Parathyroid adenoma (tissue), 2 donors: Measurements from ENCODE around the gene SUN5.

Experiments
- H2AFZ ChIP-seq: fragments of 300-600 bp; sonication (generic); one replicate; pipeline ENCODE4 v1.7.0; 2017; ENCODE audit warnings: antibody characterized with exemption, mild to moderate bottlenecking
- H3K27ac ChIP-seq: fragments of 300-600 bp; sonication (generic); one replicate; pipeline ENCODE4 v1.7.0; 2017
- H3K27me3 ChIP-seq: fragments of 300-600 bp; sonication (generic); one replicate; pipeline ENCODE4 v1.7.0; 2017; ENCODE audit warnings: low read length; ENCODE audit not compliant: control insufficient read depth, insufficient read depth
- H3K36me3 ChIP-seq: fragments of 300-600 bp; sonication (generic); one replicate; pipeline ENCODE4 v1.7.0; 2017; ENCODE audit warnings: low read length; ENCODE audit not compliant: control insufficient read depth, insufficient read depth
- H3K4me1 ChIP-seq: fragments of 300-600 bp; sonication (generic); one replicate; pipeline ENCODE4 v1.7.0; 2017; ENCODE audit warnings: control low read depth
- H3K4me2 ChIP-seq: fragments of 300-600 bp; sonication (generic); one replicate; pipeline ENCODE4 v1.7.0; 2017; ENCODE audit warnings: low read length
- H3K4me3 ChIP-seq: fragments of 300-600 bp; sonication (generic); one replicate; pipeline ENCODE4 v1.7.0; 2017; ENCODE audit warnings: low read depth, low read length
- H3K79me2 ChIP-seq: fragments of 300-600 bp; sonication (generic); one replicate; pipeline ENCODE4 v1.7.0; 2017; ENCODE audit warnings: control low read depth
- H3K9ac ChIP-seq: fragments of 300-600 bp; sonication (generic); one replicate; pipeline ENCODE4 v1.7.0; 2017; ENCODE audit warnings: mild to moderate bottlenecking
- H3K9me3 ChIP-seq: fragments of 300-600 bp; sonication (generic); one replicate; pipeline ENCODE4 v1.7.0; 2017; ENCODE audit warnings: low read length; ENCODE audit not compliant: control insufficient read depth
- TF ChIP-seq, protein P1 (sequence below): fragments of 300-600 bp; sonication (generic); IDR thresholded peaks from one replicate; pipeline ENCODE4 v1.7.0; 2017; ENCODE audit warnings: antibody characterized with exemption, mild to moderate bottlenecking
- donor health status: primary hyperparathyroidism.

Gene SUN5

GRCh38 chr20:33043731-33044181 lies 39.5 kb upstream of the SUN5 start:
- TF ChIP-seq, protein P1, sequence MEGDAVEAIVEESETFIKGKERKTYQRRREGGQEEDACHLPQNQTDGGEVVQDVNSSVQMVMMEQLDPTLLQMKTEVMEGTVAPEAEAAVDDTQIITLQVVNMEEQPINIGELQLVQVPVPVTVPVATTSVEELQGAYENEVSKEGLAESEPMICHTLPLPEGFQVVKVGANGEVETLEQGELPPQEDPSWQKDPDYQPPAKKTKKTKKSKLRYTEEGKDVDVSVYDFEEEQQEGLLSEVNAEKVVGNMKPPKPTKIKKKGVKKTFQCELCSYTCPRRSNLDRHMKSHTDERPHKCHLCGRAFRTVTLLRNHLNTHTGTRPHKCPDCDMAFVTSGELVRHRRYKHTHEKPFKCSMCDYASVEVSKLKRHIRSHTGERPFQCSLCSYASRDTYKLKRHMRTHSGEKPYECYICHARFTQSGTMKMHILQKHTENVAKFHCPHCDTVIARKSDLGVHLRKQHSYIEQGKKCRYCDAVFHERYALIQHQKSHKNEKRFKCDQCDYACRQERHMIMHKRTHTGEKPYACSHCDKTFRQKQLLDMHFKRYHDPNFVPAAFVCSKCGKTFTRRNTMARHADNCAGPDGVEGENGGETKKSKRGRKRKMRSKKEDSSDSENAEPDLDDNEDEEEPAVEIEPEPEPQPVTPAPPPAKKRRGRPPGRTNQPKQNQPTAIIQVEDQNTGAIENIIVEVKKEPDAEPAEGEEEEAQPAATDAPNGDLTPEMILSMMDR, result no peak
- H3K9me3 ChIP-seq, result no peaks in the 10 kb centered on the region
- no peaks in the 10 kb centered on the region for H3K27me3 ChIP-seq
- H3K4me3 ChIP-seq, result no peak overlapping the region
- H3K4me1 ChIP-seq, result no peaks in the 10 kb centered on the region
- no peak overlapping the region for H2AFZ ChIP-seq
- H3K27ac ChIP-seq, result no peak overlapping the region
- H3K9ac ChIP-seq, result no peak overlapping the region
- no peak overlapping the region for H3K4me2 ChIP-seq
- H3K36me3 ChIP-seq, result no peaks in the 10 kb centered on the region
- no peaks in the 10 kb centered on the region for H3K79me2 ChIP-seq

DNA sequence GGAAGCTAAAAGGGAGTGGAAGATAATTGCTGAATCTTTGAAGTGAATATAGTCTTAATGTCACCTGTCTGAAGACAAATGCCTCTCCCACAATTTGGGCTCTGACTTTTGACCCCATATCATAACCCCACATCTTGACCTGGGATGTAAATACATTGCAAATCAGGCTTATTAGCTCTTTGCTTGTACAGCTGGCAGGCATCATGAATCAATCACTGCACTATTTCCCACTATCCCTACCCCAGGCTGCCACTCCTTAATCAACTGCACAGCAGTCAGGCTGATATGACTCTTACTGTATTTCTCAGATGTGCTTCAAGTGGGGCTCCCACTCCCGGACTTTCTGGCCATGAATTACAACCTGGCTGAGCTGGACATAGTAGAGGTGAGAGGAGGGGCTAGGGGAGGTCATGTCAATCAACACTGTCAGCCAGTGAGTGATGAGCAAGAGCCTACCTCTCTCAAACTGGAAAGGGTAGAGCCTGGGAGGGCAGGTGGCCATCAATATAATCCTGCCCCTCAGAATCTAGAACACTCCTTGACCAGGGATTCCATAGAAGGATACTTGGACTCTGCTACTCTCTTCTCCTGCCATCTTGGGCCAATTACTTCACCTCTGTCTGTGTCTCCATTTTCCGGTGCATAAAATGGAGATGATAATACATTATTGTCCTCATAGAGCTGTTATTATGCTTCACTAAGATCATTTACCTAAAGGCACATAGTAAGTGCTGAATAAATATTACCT lies 38.9 kb upstream of the SUN5 start:
- H3K4me3 ChIP-seq, result no peak overlapping the region
- no peaks in the 10 kb centered on the region for H3K36me3 ChIP-seq
- H3K9ac ChIP-seq, result no peak overlapping the region
- no peak overlapping the region for H3K27ac ChIP-seq
- no peak overlapping the region for H3K4me2 ChIP-seq
- TF ChIP-seq, protein P1, result no peak
- H3K79me2 ChIP-seq, result no peaks in the 10 kb centered on the region
- H3K9me3 ChIP-seq, result no peaks in the 10 kb centered on the region
- H2AFZ ChIP-seq, result no peak overlapping the region
- H3K27me3 ChIP-seq, result no peaks in the 10 kb centered on the region
- H3K4me1 ChIP-seq, result no peaks in the 10 kb centered on the region

- TF ChIP-seq, protein P1, result no peak
- no peaks in the 10 kb centered on the region for H3K9me3 ChIP-seq
- H3K4me3 ChIP-seq, result no peak overlapping the region
- H2AFZ ChIP-seq, result no peak overlapping the region
- no peaks in the 10 kb centered on the region for H3K27me3 ChIP-seq
- H3K4me1 ChIP-seq, result no peaks in the 10 kb centered on the region
- no peak overlapping the region for H3K4me2 ChIP-seq
- H3K36me3 ChIP-seq, result no peaks in the 10 kb centered on the region
- no peak overlapping the region for H3K27ac ChIP-seq
- H3K9ac ChIP-seq, result no peak overlapping the region
- H3K79me2 ChIP-seq, result no peaks in the 10 kb centered on the region
Measured at GRCh38 chr20:33042430-33042829, 38.2 kb upstream of the SUN5 start.

DNA sequence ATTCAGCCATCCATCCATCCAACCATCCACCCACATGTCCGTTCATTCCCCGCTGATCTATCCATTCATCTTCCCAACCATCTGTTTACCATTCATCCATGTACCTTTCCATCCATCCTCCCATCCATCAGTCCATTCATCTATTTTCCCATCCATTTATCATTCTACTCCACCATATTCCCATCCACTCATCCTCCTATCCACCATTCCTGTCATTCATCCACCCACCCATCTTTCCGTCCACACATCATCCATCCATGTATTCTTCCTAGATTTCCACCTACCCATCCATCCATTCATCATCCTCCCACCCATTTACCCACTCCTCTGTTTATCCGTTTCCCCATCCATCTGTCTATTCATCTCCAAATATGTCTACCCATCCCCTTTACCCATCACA lies 34.0 kb upstream of the SUN5 start:
- H3K79me2 ChIP-seq, result no peaks in the 10 kb centered on the region
- no peak overlapping the region for H3K4me2 ChIP-seq
- TF ChIP-seq, protein P1, result no peak
- H2AFZ ChIP-seq, result no peak overlapping the region
- no peaks in the 10 kb centered on the region for H3K4me1 ChIP-seq
- H3K9ac ChIP-seq, result no peak overlapping the region
- no peaks in the 10 kb centered on the region for H3K27me3 ChIP-seq
- H3K4me3 ChIP-seq, result no peak overlapping the region
- H3K27ac ChIP-seq, result no peak overlapping the region
- no peaks in the 10 kb centered on the region for H3K9me3 ChIP-seq
- H3K36me3 ChIP-seq, result no peaks in the 10 kb centered on the region

DNA sequence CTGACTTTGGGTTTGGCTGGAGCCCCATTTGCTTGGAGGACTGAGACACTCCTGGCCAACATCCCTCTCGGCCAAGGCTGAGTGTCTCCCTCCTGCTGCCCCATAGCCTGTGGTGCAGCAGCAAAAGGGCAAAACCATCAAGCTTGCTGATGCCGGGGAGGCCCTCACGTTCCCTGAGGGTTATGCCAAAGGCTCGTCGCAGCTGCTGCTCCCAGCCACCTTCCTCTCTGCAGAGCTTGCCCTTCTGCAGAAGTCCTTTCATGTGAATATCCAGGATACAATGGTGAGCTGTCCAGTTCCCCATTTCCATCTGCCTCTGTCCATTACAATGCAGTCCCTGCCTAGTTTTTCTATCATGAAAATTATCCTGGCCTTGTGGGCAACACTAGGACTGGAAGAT lies 33.2 kb upstream of the SUN5 start:
- no peak overlapping the region for H3K27ac ChIP-seq
- no peak overlapping the region for H2AFZ ChIP-seq
- no peak overlapping the region for H3K4me2 ChIP-seq
- TF ChIP-seq, protein P1, result no peak
- H3K9me3 ChIP-seq, result no peaks in the 10 kb centered on the region
- no peaks in the 10 kb centered on the region for H3K79me2 ChIP-seq
- H3K4me3 ChIP-seq, result no peak overlapping the region
- H3K36me3 ChIP-seq, result no peaks in the 10 kb centered on the region
- H3K9ac ChIP-seq, result no peak overlapping the region
- no peaks in the 10 kb centered on the region for H3K4me1 ChIP-seq
- no peaks in the 10 kb centered on the region for H3K27me3 ChIP-seq
